DND-41 (cell line): ENCODE measurements around the gene MAST2.

Experiments used
- ATAC-seq: fragments of 200-7000 bp; cut with Tn5 transposase; 3 replicates; pipeline ENCODE4 v1.9.1; 2021; ENCODE audit warnings: low read depth; ENCODE audit not compliant: insufficient read depth
- DNase-seq: peaks from one replicate; pipeline ENCODE4 v3.0.0-alpha.2; 2020
- H2AFZ ChIP-seq: 2 replicates; pipeline ENCODE4 v1.6.0; 2012; ENCODE audit warnings: low read depth, low read length
- H3K27ac ChIP-seq: 2 replicates; pipeline ENCODE4 v1.5.1; 2012; ENCODE audit warnings: low read length, inconsistent platforms
- H3K27me3 ChIP-seq: fragments of 200-600 bp; sonication (generic); 2 replicates; pipeline ENCODE4 v1.6.0; 2012; ENCODE audit warnings: low read length, mild to moderate bottlenecking, inconsistent platforms; ENCODE audit not compliant: insufficient read depth, poor library complexity
- H3K36me3 ChIP-seq: 2 replicates; pipeline ENCODE4 v1.5.1; 2012; ENCODE audit warnings: low read length, inconsistent platforms; ENCODE audit not compliant: insufficient read depth
- H3K4me1 ChIP-seq: 2 replicates; pipeline ENCODE4 v1.5.1; 2012; ENCODE audit warnings: mild to moderate bottlenecking, low read length; ENCODE audit not compliant: insufficient read depth
- H3K4me2 ChIP-seq: 2 replicates; pipeline ENCODE4 v1.6.0; 2012; ENCODE audit warnings: mild to moderate bottlenecking, moderate library complexity, low read length, inconsistent platforms; ENCODE audit not compliant: insufficient read depth
- H3K4me3 ChIP-seq, 2 experiments: fragments of 200-600 bp in 1 of 2; shearing (Covaris generic) in 1 of 2; 2 replicates each; pipeline ENCODE4 v1.5.1; 2012 to 2016; ENCODE audit warnings: inconsistent platforms in 2 of 2, low read length in 2 of 2, mild to moderate bottlenecking in 2 of 2, low read depth in 1 of 2, moderate library complexity in 1 of 2
- H3K79me2 ChIP-seq: 2 replicates; pipeline ENCODE4 v1.6.0; 2012; ENCODE audit warnings: low read length, inconsistent platforms; ENCODE audit not compliant: insufficient read depth
- H3K9ac ChIP-seq: 2 replicates; pipeline ENCODE4 v1.6.0; 2012; ENCODE audit warnings: low read depth, mild to moderate bottlenecking, inconsistent platforms, low read length, moderate library complexity
- H3K9me3 ChIP-seq: 2 replicates; pipeline ENCODE4 v1.5.1; 2012; ENCODE audit warnings: low read length, moderate library complexity, mild to moderate bottlenecking, inconsistent platforms; ENCODE audit not compliant: insufficient read depth, severe bottlenecking
- H4K20me1 ChIP-seq: 2 replicates; pipeline ENCODE4 v1.6.0; 2012; ENCODE audit warnings: low read length; ENCODE audit not compliant: insufficient read depth
- EZH2 ChIP-seq: IDR thresholded peaks from 3 replicates; pipeline ENCODE4 v1.6.1; 2012; ENCODE audit warnings: borderline replicate concordance, low read depth, mild to moderate bottlenecking, moderate library complexity, low read length, inconsistent platforms; ENCODE audit not compliant: severe bottlenecking
- TF ChIP-seq, protein P1 (sequence below): IDR thresholded peaks from 2 replicates; pipeline ENCODE4 v1.5.1; 2012; ENCODE audit warnings: borderline replicate concordance, low read length, moderate library complexity, mild to moderate bottlenecking; ENCODE audit not compliant: poor library complexity, severe bottlenecking; ENCODE audit errors: extremely low read depth

Gene MAST2

DNA sequence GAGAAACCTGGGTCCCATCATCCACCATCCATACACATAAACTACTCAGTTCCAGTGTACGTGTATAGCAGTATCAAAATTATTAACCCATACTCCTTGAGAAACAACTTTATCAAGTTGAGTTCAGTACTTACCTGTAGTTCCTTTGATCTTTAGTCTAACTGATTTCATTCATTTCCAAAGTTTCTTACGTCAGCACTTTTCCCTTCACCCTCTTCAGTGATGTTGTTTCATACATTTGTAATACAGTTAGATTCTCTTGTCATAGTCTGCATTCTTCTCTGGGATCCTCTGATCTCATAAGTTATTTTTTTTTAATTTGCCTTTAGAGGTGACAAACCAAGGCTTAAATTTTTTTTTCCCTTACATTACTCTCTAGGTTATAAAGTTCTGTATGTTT, 185.8 kb downstream of the MAST2 start:
- no peak for TF ChIP-seq EZH2
- TF ChIP-seq, protein P1, sequence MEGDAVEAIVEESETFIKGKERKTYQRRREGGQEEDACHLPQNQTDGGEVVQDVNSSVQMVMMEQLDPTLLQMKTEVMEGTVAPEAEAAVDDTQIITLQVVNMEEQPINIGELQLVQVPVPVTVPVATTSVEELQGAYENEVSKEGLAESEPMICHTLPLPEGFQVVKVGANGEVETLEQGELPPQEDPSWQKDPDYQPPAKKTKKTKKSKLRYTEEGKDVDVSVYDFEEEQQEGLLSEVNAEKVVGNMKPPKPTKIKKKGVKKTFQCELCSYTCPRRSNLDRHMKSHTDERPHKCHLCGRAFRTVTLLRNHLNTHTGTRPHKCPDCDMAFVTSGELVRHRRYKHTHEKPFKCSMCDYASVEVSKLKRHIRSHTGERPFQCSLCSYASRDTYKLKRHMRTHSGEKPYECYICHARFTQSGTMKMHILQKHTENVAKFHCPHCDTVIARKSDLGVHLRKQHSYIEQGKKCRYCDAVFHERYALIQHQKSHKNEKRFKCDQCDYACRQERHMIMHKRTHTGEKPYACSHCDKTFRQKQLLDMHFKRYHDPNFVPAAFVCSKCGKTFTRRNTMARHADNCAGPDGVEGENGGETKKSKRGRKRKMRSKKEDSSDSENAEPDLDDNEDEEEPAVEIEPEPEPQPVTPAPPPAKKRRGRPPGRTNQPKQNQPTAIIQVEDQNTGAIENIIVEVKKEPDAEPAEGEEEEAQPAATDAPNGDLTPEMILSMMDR = no peak
- Histone ChIP-seq H4K20me1 (no peaks in the 10 kb centered on the region), H3K4me1 (no peaks in the 10 kb centered on the region), H2AFZ (no peak overlapping the region), H3K9me3 (no peaks in the 10 kb centered on the region), H3K27me3 (no peaks in the 10 kb centered on the region), H3K79me2 (no peaks in the 10 kb centered on the region; the same call in 1 of the 2 replicates), H3K9ac (no peak overlapping the region), H3K4me2 (no peak overlapping the region), H3K4me3 (no peak overlapping the region), H3K27ac (no peak overlapping the region), H3K36me3 (no peaks in the 10 kb centered on the region)
- DNase-seq = no peak
- no peak for ATAC-seq

DNA sequence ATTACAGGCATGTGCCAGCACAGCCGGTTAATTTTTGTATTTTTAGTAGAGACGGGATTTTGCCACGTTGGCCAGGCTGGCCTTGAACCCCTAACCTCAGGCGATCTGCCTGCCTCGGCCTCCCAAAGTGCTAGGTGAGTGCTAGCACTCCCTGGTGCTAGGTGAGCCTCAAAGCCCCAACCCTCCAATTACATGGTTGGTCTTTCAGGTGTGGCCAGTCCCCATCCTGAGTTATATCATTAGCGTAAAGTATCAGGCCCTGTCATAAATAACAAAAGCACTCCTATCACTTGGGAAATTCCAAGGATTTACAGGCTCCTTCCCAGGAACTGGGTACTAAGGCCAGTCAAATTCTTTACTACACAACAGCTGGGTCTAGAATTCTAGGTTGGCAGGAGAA, 191.0 kb downstream of the MAST2 start:
- peaks cover 5% of the 10 kb centered on the region for H3K36me3 ChIP-seq
- no peaks in the 10 kb centered on the region for H4K20me1 ChIP-seq
- no peak overlapping the region for H3K27ac ChIP-seq
- no peak overlapping the region for H3K4me3 ChIP-seq
- no peak overlapping the region for H3K4me2 ChIP-seq
- H3K27me3 ChIP-seq = no peaks in the 10 kb centered on the region
- no peaks in the 10 kb centered on the region for H3K4me1 ChIP-seq
- no peaks in the 10 kb centered on the region for H3K9me3 ChIP-seq
- TF ChIP-seq, protein P1 = no peak
- TF ChIP-seq EZH2 = no peak
- H3K9ac ChIP-seq = no peak overlapping the region
- H2AFZ ChIP-seq = no peak overlapping the region
- no peaks in the 10 kb centered on the region; the same call in 1 of the 2 replicates for H3K79me2 ChIP-seq
- DNase-seq (no peak), ATAC-seq (no peak)

DNA sequence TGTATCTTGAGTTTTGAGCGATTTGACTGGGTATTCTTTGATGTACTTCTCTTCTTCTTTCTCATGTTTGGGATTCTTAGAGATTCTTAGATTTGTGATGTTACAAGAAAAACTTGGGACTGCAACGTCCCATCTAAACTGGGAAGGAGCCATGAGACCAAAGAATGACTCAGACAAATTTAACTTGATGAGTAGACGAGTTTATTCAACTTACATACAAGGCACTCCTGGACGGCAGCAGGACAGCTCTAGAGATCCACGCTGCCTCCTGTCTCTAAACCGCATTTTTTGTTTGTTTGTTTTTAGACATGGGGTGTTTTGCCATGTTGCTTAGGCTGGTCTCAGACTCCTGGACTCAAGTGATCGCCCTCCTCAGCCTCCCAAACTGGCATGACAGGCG, 191.9 kb downstream of the MAST2 start:
- no peaks in the 10 kb centered on the region for H3K4me1 ChIP-seq

More for the DNA sequence above, 191.9 kb downstream of the MAST2 start:
- Histone ChIP-seq H3K4me3 (no peak overlapping the region), H2AFZ (no peak overlapping the region), H3K79me2 (no peaks in the 10 kb centered on the region; the same call in 1 of the 2 replicates), H4K20me1 (no peaks in the 10 kb centered on the region), H3K36me3 (peaks cover 13% of the 10 kb centered on the region), H3K4me2 (no peak overlapping the region), H3K27ac (no peak overlapping the region), H3K9me3 (no peaks in the 10 kb centered on the region), H3K27me3 (no peaks in the 10 kb centered on the region), H3K9ac (no peak overlapping the region)
- DNase-seq (no peak), ATAC-seq (no peak)
- TF ChIP-seq, protein P1 = no peak
- no peak for TF ChIP-seq EZH2
